Vagina (tissue), 2 donors: ENCODE measurements around the gene ERCC6L. TPM values are rescaled to one million over a fixed set of nuclear protein-coding genes. Genes with fewer than 3 reads are reported as not detected.

Source experiments
- DNase-seq, 2 donors: peaks; one replicate each; pipeline ENCODE4 v3.0.0-alpha.2; 2017; ENCODE audit errors: extremely low spot score in 2 of 2
- H3K27ac ChIP-seq: fragments of 200-600 bp; sonication (generic); one replicate; pipeline ENCODE4 v1.5.1; 2019
- H3K27me3 ChIP-seq: fragments of 200-600 bp; sonication (generic); one replicate; pipeline ENCODE4 v1.5.1; 2019
- H3K36me3 ChIP-seq, 2 donors: fragments of 200-600 bp; sonication (generic); one replicate each; pipeline ENCODE4 v1.5.1; 2017 to 2019
- H3K4me1 ChIP-seq: fragments of 200-600 bp; sonication (generic); one replicate; pipeline ENCODE4 v1.5.1; 2019
- H3K4me3 ChIP-seq, 2 donors: fragments of 200-600 bp; sonication (generic); 1 replicate in 1 of 2; 2 replicates in 1 of 2; pipeline ENCODE4 v1.5.1; 2016 to 2019
- H3K9me3 ChIP-seq: fragments of 200-600 bp; sonication (generic); one replicate; pipeline ENCODE4 v1.5.1; 2019
- CTCF ChIP-seq, 3 experiments: fragments of 450-650 bp in 2 of 3; fragments of 200-600 bp in 1 of 3; sonication (generic) in 1 of 3; IDR thresholded peaks; one replicate each; pipeline ENCODE4 v1.5.1; 2017 to 2019; ENCODE audit warnings: antibody characterized with exemption in 3 of 3, mild to moderate bottlenecking in 2 of 3, moderate library complexity in 2 of 3
- POLR2A ChIP-seq, 2 donors: fragments of 450-650 bp; IDR thresholded peaks; one replicate each; pipeline ENCODE4 v1.6.1; 2017; ENCODE audit warnings: antibody characterized with exemption in 2 of 2, mild to moderate bottlenecking in 2 of 2, moderate library complexity in 2 of 2
- POLR2AphosphoS5 ChIP-seq, 2 donors: sonication (generic); formaldehyde crosslinking; IDR thresholded peaks; one replicate each; pipeline ENCODE4 v1.9.0; 2017; ENCODE audit warnings: antibody characterized with exemption in 2 of 2, mild to moderate bottlenecking in 2 of 2, low read depth in 1 of 2; ENCODE audit not compliant: insufficient read depth in 1 of 2
- intact Hi-C: fragments of 100-400 bp; cut with DNase I; formaldehyde crosslinking; loops from one replicate; pipeline ENCODE4 v1.15.1; 2023
- total RNA-seq: library from RNA; depleted of rRNA; stranded (reverse); fragments of >200 nt; gene quantifications from one replicate; pipeline ENCODE4 v1.2.3, GENCODE V29; 2016

Gene ERCC6L
- total RNA-seq, 1 donor from 2014 or later, result 0.74 TPM

DNA sequence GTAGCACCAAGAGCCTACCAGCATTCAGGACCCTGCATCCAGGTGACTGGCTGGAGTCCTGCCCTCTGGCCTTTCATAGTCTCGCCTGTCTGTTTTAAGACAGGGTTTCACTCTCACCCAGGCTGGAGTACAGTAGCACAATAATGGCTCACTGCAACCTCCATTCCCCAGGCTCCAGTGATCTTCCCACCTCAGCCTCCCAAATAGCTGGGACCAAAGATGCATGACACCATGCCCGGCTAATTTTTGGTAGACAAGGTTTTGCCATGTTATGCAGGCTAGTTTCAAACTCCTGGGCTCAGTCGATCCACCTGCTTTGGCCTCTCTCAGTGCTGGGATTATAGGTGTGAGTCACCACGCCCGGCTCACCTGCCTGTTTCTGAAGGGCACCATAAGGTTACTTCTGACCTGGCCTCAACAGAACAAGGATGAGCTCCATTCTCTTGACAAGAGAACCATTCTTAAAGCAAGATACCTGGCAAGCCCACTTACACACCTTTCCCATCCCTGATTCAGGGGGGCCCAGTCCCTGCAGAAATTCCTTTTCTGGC lies 31.6 kb upstream of the ERCC6L start:
- Histone ChIP-seq H3K4me3 (no peak overlapping the region), H3K4me1 (peaks cover 21% of the 10 kb centered on the region), H3K9me3 (no peaks in the 10 kb centered on the region), H3K27me3 (no peaks in the 10 kb centered on the region), H3K27ac (no peak overlapping the region), H3K36me3 (peaks cover 0 to 68% of the 10 kb centered on the region in 2 donors)
- TF ChIP-seq CTCF (IDR thresholded peaks at IDR 0.05), result no peak
- no peak for TF ChIP-seq POLR2AphosphoS5 (IDR thresholded peaks at IDR 0.05; ENCODE audit: insufficient read depth in 1 of 2, low read depth in 1 of 2)
- TF ChIP-seq POLR2A (IDR thresholded peaks at IDR 0.05), result no peak
- intact Hi-C loops, result no loop called here
- DNase-seq, result no peak

GRCh38 chrX:72269671-72270251 lies 30.9 kb upstream of the ERCC6L start:
- Histone ChIP-seq H3K36me3 (peaks cover 0 to 62% of the 10 kb centered on the region in 2 donors), H3K27ac (no peak overlapping the region)
- TF ChIP-seq CTCF (IDR thresholded peaks at IDR 0.05), result no peak
- no peak for TF ChIP-seq POLR2AphosphoS5 (IDR thresholded peaks at IDR 0.05; ENCODE audit: insufficient read depth in 1 of 2, low read depth in 1 of 2)
- no peak for TF ChIP-seq POLR2A (IDR thresholded peaks at IDR 0.05)

GRCh38 chrX:72268597-72269365 lies 30.0 kb upstream of the ERCC6L start:
- peaks cover 0 to 52% of the 10 kb centered on the region in 2 donors for H3K36me3 ChIP-seq
- H3K4me1 ChIP-seq, result peaks cover 4% of the 10 kb centered on the region
- intact Hi-C loops, result no loop called here
- H3K27me3 ChIP-seq, result no peaks in the 10 kb centered on the region
- H3K4me3 ChIP-seq, result no peak overlapping the region
- no peaks in the 10 kb centered on the region for H3K9me3 ChIP-seq
- no peak for DNase-seq
- no peak overlapping the region for H3K27ac ChIP-seq
- TF ChIP-seq POLR2A (IDR thresholded peaks at IDR 0.05) (no peak), POLR2AphosphoS5 (IDR thresholded peaks at IDR 0.05; ENCODE audit: insufficient read depth in 1 of 2, low read depth in 1 of 2) (no peak), CTCF (IDR thresholded peaks at IDR 0.05) (no peak)

More at GRCh38 chrX:72269671-72270251, 30.9 kb upstream of the ERCC6L start:
- no peaks in the 10 kb centered on the region for H3K27me3 ChIP-seq
- H3K4me3 ChIP-seq, result no peak overlapping the region
- peaks cover 14% of the 10 kb centered on the region for H3K4me1 ChIP-seq
- no peak for DNase-seq
- H3K9me3 ChIP-seq, result no peaks in the 10 kb centered on the region
- intact Hi-C loops, result no loop called here

- no peak for TF ChIP-seq POLR2A (IDR thresholded peaks at IDR 0.05)
- TF ChIP-seq POLR2AphosphoS5 (IDR thresholded peaks at IDR 0.05; ENCODE audit: insufficient read depth in 1 of 2, low read depth in 1 of 2), result no peak
- TF ChIP-seq CTCF (IDR thresholded peaks at IDR 0.05), result no peak
- H3K4me1 ChIP-seq, result no peaks in the 10 kb centered on the region
- no peak for DNase-seq
- H3K9me3 ChIP-seq, result no peaks in the 10 kb centered on the region
- no peak overlapping the region for H3K4me3 ChIP-seq
- H3K27ac ChIP-seq, result no peak overlapping the region
- no peaks in the 10 kb centered on the region for H3K27me3 ChIP-seq
- intact Hi-C loops, result no loop called here
- peaks cover 0 to 20% of the 10 kb centered on the region in 2 donors for H3K36me3 ChIP-seq
Observed at GRCh38 chrX:72265263-72265662, 26.4 kb upstream of the ERCC6L start.

- no peaks in the 10 kb centered on the region for H3K27me3 ChIP-seq
- no peak for DNase-seq
- TF ChIP-seq CTCF (IDR thresholded peaks at IDR 0.05) (no peak), POLR2AphosphoS5 (IDR thresholded peaks at IDR 0.05; ENCODE audit: insufficient read depth in 1 of 2, low read depth in 1 of 2) (no peak), POLR2A (IDR thresholded peaks at IDR 0.05) (no peak)
- H3K27ac ChIP-seq, result no peak overlapping the region
- no peak overlapping the region for H3K4me3 ChIP-seq
- intact Hi-C loops, result no loop called here
- peaks cover 0 to under 1% of the 10 kb centered on the region in 2 donors for H3K36me3 ChIP-seq
- no peaks in the 10 kb centered on the region for H3K4me1 ChIP-seq
- H3K9me3 ChIP-seq, result no peaks in the 10 kb centered on the region
Observed at GRCh38 chrX:72262077-72262476, 23.2 kb upstream of the ERCC6L start.
